BE2C (cell line): ENCODE data around the gene REM1. TPM values are rescaled to one million over a fixed set of nuclear protein-coding genes. Genes with fewer than 3 reads are reported as not detected.
"Not testable (repeated sequence)": the region's sequence is repeated elsewhere in the genome, so short reads cannot be mapped to it uniquely, and the experiment has no call there.

ENCODE experiments used
- DNase-seq: peaks from one replicate; pipeline ENCODE4 v3.0.0-alpha.2; 2020
- H3K27me3 ChIP-seq: fragments of 250-450 bp; sonication (Bioruptor Pico); 2 replicates; pipeline ENCODE4 v1.5.1; 2020; ENCODE audit warnings: mild to moderate bottlenecking
- H3K36me3 ChIP-seq: fragments of 250-450 bp; sonication (Bioruptor Pico); 2 replicates; pipeline ENCODE4 v1.5.1; 2020; ENCODE audit warnings: mild to moderate bottlenecking
- H3K4me1 ChIP-seq: fragments of 250-450 bp; sonication (Bioruptor Pico); 2 replicates; pipeline ENCODE4 v1.5.1; 2020
- H3K4me3 ChIP-seq: 2 replicates; pipeline ENCODE4 v1.5.1; 2011; ENCODE audit warnings: low read depth, low read length
- H3K9me3 ChIP-seq: fragments of 250-450 bp; sonication (Bioruptor Pico); 2 replicates; pipeline ENCODE4 v1.5.1; 2020
- CTCF ChIP-seq: IDR thresholded peaks from 2 replicates; pipeline ENCODE4 v1.5.1; 2012; ENCODE audit warnings: mild to moderate bottlenecking, low read depth, low read length
- polyA plus RNA-seq: library from polyadenylated mRNA; unstranded; fragments of >200 nt; gene quantifications from one replicate; pipeline ENCODE4 v1.2.1, GENCODE V29; 2012; ENCODE audit warnings: low read depth, missing spikeins; ENCODE audit not compliant: insufficient read length, insufficient read depth

Gene REM1
- polyA plus RNA-seq = not detected

- peak; percentile 25 for DNase-seq
- H3K27me3 ChIP-seq = peaks cover 41% of the 10 kb centered on the region
- no peaks in the 10 kb centered on the region; the same call in 1 of the 2 replicates for H3K9me3 ChIP-seq
- TF ChIP-seq CTCF = no peak
- no peaks in the 10 kb centered on the region for H3K36me3 ChIP-seq
- no peak within 1 kb of the TSS for H3K4me3 ChIP-seq
- no peaks in the 10 kb centered on the region for H3K4me1 ChIP-seq
Observed at GRCh38 chr20:31474758-31475427, at the start of gene REM1, which contains the start of gene DEFB124. Gene REM1 (plus strand): TSS chr20:31475288. CDS start chr20:31476446, 1,158 bp downstream. Gene DEFB124 (minus strand): TSS chr20:31475127. CDS start chr20:31473013, 2,114 bp downstream.

GRCh38 chr20:31425797-31426196, 49.3 kb upstream of the REM1 start:
- H3K36me3 ChIP-seq = no peaks in the 10 kb centered on the region
- no peaks in the 10 kb centered on the region for H3K9me3 ChIP-seq
- TF ChIP-seq CTCF = no peak

GRCh38 chr20:31426891-31427551, 48.1 kb upstream of the REM1 start:
- H3K4me3 ChIP-seq, H3K9me3 ChIP-seq, H3K27me3 ChIP-seq, H3K4me1 ChIP-seq, H3K36me3 ChIP-seq, DNase-seq: not testable (repeated sequence)

More at GRCh38 chr20:31425797-31426196, 49.3 kb upstream of the REM1 start:
- peaks cover 5% of the 10 kb centered on the region; the same call in 1 of the 2 replicates for H3K27me3 ChIP-seq
- no peak overlapping the region for H3K4me3 ChIP-seq
- no peaks in the 10 kb centered on the region for H3K4me1 ChIP-seq
- no peak for DNase-seq

GRCh38 chr20:31427576-31427975, 47.5 kb upstream of the REM1 start:
- H3K27me3 ChIP-seq, H3K4me1 ChIP-seq, H3K9me3 ChIP-seq, H3K4me3 ChIP-seq, H3K36me3 ChIP-seq, DNase-seq: not testable (repeated sequence)

- TF ChIP-seq CTCF = no peak
- Histone ChIP-seq H3K9me3 (no peaks in the 10 kb centered on the region), H3K36me3 (no peaks in the 10 kb centered on the region), H3K4me1 (no peaks in the 10 kb centered on the region), H3K27me3 (peaks cover 16% of the 10 kb centered on the region), H3K4me3 (no peak overlapping the region)
- DNase-seq = no peak
Observed at GRCh38 chr20:31430568-31431115, 44.4 kb upstream of the REM1 start.

- Histone ChIP-seq H3K9me3 (no peaks in the 10 kb centered on the region), H3K27me3 (no peaks in the 10 kb centered on the region; the same call in 1 of the 2 replicates), H3K4me1 (no peaks in the 10 kb centered on the region), H3K4me3 (no peak within 1 kb of the TSS), H3K36me3 (no peaks in the 10 kb centered on the region)
- peak; percentile 31 for TF ChIP-seq CTCF
- no peak for DNase-seq
Observed at GRCh38 chr20:31440012-31440659, 35.0 kb upstream of the REM1 start, which contains the start of gene DEFB123. Gene DEFB123 (plus strand): TSS chr20:31440632. CDS start chr20:31440699, 67 bp downstream.
